NCI-H2107 treated with DMSO at 0.1 percent for 48 hours (cell line): ENCODE data around the gene S100A11.
"Not testable (repeated sequence)": the region's sequence is repeated elsewhere in the genome, so short reads cannot be mapped to it uniquely, and the experiment has no call there.

Experiments used
- DNase-seq: peaks from one replicate; lab custom pipeline; 2025; ENCODE audit not compliant: unreplicated experiment; lab: John Stamatoyannopoulos, UW

S100A11 gene

DNA sequence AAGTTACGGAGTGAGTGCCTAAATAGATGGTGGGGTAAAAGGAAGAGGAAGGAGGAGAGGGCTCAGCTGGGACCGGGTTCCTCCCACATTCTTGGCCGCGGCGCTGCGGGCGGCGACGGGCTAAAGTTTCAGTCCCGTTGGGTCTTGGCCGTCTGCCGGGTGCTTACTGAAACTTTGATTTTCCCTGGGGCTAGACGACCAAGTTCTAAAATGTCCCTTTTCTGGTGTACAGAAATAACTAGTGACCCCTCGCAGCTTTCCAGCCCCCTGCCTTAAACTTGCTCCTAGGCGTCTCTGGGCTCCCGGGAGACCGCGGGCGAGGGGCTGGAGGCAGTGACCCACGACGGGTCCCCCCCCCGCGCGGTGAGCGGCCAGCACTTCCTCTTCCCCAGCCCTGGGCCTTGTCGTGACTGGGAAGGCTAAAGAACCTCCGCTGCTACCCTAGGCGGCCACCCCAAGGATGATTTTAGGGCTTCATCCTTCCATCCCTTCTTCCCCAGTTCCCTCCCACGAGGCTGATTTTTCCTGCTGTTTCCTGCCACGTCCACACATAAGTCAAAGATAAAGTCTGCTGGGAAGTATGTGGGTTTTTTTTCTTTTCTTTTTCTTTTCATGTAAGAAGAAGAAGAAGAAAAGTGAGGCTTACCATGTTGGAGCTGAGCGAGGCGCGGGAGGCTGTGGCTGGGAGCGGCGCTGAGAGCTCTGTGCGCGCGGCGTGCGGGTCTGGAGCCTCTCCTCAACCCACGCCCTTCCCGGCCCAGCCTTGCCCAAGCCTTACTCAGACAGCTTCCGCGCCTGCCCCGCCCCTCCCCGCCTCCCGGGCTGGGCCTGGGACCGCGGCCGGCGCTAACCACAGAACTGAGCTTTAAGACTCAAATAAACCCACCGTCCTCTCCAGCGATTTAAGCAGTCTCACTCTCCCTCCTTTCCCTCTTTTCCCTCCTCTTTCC, at the start of gene S100A11:
TSS of gene S100A11 (minus strand) at position 738 of the 950 bp plus-strand sequence. CDS start at position 649, 89 bp downstream.
- DNase-seq = no peak

DNA sequence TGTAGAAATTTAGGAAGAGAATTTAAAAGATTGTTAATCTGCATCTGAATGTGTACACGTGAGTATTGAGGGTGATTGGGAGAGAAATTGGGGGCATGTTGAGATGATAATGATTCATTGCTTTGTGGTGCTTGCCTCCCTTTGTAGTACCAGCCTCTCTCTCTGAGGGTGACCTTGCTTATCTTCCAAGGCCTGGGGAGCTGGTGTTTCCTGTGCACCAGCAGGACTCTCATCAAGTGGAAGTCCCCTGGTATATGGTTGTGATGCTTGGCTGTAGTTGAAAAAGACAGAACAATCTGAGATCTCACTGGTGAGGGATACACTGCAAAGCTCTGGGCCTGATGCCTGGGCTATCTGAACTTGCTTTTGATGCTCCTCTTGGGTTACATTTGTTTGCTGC, 48.0 kb upstream of the S100A11 start:
- no peak for DNase-seq

DNA sequence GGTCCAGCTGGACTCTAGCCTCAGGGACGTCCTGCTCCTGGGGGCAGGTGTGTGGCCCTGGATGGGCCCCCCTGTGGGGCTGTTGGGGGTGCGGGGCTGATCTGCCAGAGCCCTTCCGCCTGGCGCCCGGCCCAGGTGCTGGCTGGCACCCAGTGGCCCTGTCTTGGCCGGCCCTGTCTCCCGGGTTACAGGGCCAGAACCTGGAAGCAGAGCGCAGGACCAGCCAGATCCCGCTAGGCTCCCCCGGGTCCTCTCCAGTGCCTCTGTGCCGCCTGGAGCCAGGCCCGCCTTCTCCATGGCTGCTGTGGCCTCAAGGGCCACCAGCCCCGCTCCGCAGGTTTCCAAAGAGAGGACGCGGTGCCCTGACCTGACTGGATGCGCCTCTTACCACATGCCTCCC, 44.2 kb upstream of the S100A11 start:
- not testable (repeated sequence) for DNase-seq

DNA sequence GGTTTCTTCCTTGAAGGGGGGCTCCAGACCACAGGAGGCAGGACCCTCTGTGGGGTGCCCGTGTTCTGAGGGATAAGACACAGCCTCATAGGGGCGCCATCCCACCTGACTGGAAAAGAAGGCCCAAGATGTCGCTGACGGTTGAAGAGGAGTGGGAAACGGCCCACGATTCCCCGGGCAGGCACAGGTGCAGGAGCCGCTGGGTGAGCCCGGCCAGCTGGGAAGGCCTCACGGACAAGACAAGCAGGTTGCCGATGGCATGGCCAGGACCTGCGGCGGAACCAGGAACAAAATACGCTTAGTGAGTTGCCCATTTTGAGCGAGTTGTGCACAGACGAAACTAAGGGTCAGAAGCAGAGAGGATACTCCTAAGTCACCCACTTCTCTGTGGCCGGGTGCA, 43.7 kb upstream of the S100A11 start:
- DNase-seq = not testable (repeated sequence)

DNA sequence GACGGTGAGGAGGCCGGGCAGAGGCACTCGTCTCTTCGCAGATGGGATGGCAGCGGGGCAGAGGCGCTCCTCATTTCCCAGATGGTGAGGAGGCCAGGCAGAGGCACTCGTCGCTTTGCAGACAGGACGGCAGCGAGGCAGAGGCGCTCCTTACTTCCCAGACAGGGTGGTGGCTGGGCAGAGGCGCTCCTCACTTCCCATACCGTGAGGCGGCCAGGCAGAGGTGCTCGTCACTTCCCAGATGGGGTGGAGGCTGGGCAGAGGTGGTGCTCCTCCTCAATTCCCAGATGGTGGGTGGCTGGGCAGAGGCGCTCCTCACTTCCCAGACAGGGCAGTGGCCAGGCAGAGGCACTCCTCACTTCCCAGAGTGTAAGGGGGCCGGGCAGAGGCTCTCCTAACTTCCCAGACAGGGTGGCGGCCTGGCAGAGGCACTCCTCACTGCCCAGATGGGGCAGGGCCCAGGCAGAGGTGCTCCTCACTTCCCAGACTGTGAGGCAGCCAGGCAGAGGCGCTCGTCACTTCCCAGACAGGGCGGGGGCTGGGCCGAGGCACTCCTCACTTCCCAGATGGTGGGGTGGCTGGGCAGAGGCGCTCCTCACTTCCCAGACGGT, 42.1 kb upstream of the S100A11 start:
- no peak for DNase-seq

DNA sequence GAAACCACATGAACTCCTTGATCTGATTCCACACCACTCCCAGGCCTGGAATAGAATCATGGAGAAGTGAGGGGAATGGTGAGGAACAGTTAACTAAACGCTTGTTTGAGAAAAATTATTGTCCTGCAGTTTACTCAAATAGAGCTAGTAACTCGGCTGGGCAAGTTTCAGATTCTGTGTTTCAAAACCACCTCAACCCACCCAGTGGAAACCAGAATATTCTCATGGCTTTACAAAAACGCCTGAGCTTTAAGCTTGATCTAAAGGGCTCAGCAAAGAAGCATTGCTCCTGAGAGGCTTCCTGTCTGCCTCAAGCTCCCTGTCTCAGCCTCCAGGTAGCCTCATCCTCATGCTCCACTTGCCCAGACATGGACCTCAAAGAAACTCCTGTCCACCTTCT, 35.5 kb upstream of the S100A11 start:
- DNase-seq = no peak

DNA sequence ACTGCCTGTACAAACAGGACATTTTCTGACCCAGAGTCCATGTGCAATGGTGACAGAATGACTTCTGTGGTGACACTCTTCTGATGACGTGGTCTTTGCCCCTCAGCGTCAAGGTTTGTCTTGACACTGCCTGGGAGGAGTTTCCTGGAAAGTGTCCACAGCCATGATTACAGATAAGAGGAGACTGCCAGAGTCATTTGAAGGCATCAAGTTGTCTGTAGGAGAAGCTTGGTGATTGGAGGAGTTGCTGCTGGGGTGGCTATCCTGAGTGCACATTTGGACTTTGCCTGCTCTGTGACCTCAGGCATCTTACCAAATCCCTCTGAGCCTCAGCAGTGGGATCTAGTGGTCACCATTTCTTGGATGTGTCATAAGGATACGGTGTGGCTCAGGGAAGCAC, 34.3 kb upstream of the S100A11 start:
- no peak for DNase-seq

DNA sequence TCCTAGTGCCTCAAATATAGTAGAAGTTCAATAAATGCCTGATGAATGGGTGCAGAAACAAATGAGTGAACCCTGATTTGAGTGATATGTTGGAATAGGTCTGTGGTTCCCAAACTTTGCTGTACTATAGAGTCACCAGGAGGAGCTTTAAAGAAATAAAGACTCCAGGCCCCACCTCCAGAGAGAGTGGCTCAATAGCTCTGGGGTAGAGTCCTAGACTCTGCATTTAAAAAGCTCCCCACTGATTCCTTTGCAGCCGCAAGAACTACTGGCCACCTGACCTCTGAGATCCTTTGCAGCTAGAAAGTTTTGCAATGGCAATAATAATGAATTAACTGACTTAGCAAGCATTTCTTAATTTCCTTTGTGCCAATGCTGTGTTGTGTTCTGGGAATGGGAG, 31.1 kb upstream of the S100A11 start:
- no peak for DNase-seq

DNA sequence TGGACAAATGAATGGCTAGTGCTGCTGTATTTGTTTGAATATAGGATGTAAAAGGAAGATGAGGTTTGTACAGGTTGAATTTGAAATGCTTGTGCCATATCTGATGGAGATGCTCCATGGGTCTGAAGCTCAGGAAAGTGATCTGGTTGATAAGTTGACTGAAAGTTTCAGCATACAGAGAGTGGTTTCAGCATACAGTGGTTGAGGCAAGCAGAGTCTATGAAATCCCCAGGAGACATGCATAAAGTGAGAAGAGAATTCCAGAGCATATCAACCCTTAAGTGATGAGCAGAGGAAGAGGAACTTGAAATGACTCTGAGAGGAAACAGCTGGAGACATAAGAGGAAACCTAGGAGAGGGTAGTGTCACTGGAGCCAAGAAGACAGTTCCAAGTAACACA, 30.3 kb upstream of the S100A11 start:
- no peak for DNase-seq

DNA sequence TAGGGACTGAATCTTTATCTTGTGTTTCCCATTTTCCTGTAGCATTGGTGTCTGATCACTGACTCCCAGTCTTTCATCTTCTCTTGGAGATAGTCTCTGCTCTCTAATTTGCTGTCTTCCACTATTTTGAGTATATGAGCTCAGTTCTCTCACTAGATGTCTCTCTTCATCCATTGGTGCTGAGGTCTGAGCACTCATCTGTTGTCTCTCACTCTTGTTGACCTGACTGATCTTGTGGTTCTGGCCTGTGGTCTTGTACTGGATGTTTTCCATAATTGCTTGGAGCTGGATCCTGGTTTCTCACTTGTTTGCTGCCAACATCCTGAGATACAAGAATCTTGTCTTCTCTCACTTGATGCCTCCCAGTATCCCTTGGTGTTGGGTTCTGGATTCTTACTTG, 25.1 kb upstream of the S100A11 start:
- no peak for DNase-seq

DNA sequence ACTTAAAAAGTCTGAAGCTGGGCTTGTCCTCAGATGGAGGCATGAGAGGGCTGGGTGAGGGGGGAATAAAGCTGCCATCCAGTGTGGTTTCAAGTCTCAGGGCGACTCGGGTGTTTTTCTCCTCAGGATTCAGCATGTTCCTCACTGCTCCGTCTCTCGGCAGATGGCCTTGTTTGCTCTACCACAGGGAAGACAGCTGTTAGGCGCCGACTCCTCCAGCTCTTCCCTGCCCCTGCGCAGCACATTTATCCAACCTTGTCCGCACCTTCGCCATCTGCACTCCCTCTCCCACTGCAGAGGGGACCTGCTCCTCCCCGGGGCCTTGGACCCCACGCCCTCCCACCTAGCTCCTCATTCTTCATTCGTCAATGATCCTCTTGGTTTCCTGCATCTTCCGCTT, 16.6 kb upstream of the S100A11 start:
- no peak for DNase-seq

DNA sequence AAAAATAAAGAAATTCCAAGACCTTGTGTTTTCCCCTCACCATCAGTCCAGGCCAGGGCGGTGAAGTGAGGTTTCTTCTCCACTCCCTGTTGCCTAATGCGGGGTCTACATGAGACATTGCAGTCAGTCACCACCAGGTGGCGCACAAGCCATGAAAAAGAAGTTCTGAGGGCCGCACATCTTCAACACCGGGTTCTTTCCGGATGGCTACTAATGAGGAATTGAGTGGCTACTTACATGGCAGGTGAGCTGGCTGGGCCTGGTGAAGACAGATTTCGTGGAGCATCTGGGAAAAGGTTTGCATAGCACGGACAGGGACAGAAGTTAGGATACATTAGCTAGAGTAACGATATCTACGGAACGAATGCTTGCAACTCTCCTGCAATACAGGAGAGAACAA, 15.8 kb upstream of the S100A11 start:
- DNase-seq = peak; percentile 60

DNA sequence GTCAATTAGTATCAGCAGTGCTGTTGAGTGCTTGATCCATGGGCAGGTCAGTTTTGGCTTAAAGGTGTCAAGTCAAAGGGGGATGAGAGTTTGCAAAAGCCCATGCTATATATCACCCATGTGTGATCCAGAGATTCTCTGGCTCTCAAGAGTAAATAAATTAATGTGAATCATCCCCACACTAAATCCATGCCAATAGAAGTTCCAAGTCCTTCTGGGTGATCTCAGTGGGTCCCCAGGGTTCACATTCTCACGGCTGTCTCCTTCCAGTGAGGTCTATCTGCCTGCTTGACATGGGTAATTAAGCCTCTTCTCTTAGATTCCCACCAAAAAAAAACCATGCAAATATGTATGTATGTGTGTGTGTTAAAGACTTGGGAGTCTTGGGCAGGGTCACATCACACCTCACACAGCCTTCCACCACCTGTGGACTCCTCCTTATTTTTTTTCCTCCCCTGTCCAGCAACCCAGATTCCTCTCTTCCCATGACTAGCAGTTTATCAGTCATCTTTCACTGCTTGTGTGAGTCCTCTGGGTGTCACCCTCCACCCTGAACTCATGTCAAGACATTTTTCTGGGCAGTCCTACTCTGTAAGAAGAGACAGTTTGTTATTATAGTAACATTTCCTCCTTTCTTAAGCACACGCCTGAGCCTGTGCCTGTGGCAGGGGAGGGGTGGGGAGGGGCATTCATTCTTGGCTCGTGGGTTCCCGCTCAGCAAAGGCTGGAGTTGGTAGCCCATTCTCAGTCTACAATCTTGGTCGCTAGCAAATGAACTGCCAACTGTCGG, 14.3 kb upstream of the S100A11 start:
- DNase-seq = no peak

DNA sequence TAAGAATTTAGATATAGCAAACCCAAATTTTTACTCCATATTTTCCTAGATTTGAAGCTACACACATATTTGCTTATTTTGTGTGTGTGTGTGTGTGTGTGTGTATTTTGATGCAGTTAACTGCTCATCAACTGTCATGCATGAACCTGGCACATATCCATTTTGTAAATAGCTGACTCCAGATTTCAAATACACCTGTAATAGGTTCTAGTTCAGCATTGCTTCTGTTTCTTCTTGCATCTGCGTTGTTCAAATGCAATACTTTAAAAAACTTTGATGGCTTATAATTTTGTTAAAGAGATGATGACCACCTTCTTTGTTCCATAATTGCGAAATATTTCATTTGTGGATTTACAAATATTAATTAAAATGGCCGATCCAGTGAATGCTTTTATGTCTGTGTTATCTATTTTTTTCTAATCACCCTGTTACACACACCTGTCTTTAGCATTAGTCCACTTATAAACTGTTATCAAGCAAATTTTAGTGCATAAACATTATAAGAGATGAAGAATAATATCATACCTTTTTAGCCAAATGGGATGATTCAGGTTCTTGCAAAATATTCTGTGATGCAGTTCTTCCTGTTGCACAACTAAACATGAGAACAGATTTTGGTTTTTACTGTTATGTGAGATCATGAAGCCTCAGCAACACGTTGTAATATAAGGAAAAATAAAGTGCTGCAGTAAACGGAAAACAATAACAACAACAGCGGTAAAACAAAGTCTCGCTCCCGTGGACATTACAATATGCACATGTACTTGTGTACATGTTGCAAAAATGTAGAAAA, 12.7 kb upstream of the S100A11 start:
- DNase-seq = no peak

DNA sequence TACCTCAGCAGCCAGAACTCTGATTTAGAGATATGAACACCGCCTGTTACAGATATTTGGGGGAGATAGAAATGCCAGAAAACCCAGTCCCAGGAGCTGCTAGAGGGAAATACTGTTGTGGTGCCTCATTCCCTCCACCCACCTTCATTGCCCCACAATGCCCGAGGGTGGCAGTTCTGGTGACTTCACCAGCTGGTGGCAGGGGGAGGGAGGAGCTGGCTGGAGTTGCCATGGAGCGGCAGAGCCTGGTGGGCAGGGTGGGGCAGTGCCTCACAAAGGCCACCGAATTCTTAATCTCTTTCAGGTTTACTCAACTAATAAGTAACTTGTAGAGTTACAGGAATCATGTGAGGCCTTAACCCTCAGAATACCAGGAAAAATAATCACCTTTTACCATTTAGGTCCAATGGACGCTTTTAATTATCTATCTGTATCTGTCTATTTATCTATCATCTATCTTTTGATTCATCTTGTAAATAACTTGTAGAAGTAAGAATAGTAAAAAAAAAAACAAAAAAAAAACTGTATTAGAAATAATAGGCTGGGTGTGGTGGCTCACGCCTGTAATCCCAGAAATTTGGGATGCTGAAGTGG, 11.7 kb upstream of the S100A11 start:
- no peak for DNase-seq

DNA sequence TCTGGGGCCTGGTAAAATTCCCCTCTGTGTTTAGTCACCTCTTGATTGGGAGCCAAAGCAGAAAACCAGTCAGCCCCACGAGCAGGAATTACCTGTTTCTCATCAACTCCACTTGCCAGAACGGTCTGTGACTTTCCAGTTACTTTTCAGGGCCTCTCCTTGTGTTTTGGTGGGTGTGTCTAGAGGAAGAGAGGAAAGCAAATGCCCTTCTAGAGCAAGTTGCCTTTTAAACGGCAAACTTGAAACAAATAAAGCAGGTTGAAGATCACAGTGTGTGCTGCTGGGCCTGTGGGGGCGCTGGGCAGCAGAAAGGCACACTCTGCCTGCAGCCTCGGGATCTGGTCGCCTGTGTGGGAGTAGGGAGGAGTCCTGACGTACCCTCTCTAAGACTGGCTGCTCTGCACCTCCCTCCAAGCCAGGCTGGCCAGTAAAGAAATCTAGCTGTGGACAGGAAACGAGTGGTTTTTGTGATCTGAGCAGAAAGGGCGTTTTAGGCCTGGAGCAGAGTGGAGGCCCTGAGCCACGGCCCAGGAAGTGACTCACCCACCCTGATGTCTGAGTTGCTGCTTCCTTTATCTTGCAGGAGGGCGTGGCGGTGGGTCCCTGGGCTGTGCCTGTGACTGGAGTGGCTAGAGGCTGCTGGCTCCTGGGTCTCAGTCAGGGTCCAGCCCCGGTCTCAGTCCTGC, 11.1 kb upstream of the S100A11 start:
- peak; percentile 42 for DNase-seq

DNA sequence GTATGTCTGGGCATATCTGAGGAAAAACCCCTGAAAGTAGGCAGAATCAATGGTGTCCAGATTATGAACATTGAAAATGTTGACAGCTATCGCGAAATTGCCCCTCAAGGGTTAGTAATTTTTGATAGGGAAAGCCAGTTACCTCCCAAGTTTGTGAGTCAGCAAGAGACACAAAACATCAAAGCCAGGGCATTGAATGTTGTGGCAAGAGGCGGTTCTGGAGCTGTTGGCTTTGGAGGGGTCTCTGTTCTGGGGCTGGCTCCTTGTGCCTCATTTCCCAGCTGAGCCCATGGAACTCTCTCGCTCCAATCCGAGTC, 10.6 kb upstream of the S100A11 start:
- no peak for DNase-seq

DNA sequence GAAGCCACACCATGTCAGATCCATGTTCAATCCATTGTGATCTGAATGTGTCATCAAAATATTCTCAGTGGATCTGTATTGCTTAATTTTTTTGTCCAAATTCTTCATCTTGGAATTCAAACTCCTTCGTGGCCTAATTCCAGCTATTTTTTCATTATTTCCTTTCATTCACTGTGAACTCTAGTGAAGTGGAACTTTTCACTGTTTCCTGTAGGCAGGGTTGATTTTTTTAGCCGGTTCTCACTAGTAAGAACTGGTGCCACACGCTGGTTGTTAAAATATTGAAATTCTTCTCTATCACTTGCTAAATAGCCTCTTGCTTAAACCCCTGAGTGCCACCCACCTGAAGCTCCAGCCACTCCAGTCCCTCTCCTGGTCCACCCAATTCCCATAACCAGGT, 7.6 kb upstream of the S100A11 start:
- DNase-seq = no peak

DNA sequence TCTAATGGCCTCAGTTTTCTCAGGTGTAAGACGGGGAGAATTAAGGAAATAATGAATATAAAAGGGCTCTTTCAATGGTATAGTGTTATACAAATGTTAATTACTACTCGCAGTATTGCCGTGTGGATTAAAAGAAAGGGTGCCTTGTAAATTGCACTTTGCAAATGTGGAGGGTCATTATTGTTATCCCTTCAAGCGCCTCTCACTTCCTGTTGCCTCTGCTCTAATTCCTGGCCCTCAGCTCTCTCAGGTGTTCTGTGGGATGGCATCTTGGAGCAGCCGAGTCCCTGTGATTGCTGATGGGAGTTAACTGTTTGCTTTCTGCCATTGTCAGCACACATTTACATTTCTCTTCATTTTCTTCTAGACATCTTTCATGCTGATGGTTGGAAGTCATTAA, 7.1 kb upstream of the S100A11 start:
- no peak for DNase-seq

DNA sequence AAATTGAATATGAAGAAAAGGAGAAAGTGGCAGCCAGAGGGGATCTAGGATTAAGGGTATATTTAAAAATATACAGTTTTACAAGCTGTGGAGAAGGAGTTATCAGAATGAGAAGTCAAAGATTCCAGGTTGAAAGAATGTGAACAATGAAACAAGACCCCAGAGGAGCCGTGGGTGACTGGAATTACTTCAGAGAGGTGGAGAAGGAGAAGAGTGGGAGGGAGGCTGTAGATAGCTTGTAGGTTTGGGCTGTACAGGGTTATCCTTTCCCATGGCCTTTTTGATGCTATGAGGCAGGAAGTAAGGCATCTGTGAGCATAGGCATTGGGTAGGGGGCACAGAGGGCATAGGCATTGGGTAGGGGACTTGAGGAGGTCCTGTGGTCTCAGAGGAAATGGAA, 5.2 kb upstream of the S100A11 start:
- DNase-seq = no peak
